CD4-positive, alpha-beta T cell treated with Interleukin-17A for 4 hours (primary cell): Measurements from ENCODE around the gene BTBD9.

ENCODE experiments used
- DNase-seq: peaks from one replicate; pipeline ENCODE4 v3.0.0-alpha.2; 2020; ENCODE audit warnings: mixed read lengths

BTBD9 gene

GRCh38 chr6:38272222-38272621, 367.5 kb downstream of the BTBD9 start:
- no peak for DNase-seq

- no peak for DNase-seq
Measured at GRCh38 chr6:38271081-38271480, 368.6 kb downstream of the BTBD9 start.

- DNase-seq: no peak
Measured at GRCh38 chr6:38270367-38270766, 369.4 kb downstream of the BTBD9 start.

- DNase-seq: no peak
Measured at GRCh38 chr6:38269461-38270172, 370.1 kb downstream of the BTBD9 start.

- no peak for DNase-seq
Measured at GRCh38 chr6:38268342-38268741, 371.4 kb downstream of the BTBD9 start.

- no peak for DNase-seq
Measured at GRCh38 chr6:38266921-38267354, 372.8 kb downstream of the BTBD9 start.

- DNase-seq: no peak
Measured at GRCh38 chr6:38264605-38265004, 375.1 kb downstream of the BTBD9 start.

GRCh38 chr6:38262609-38263008, 377.1 kb downstream of the BTBD9 start:
- DNase-seq: no peak

GRCh38 chr6:38262026-38262425, 377.7 kb downstream of the BTBD9 start:
- no peak for DNase-seq

GRCh38 chr6:38261626-38262025, 378.1 kb downstream of the BTBD9 start:
- DNase-seq: no peak

GRCh38 chr6:38259736-38260135, 380.0 kb downstream of the BTBD9 start:
- no peak for DNase-seq

GRCh38 chr6:38248500-38249234, 391.1 kb downstream of the BTBD9 start:
- DNase-seq: no peak

- no peak for DNase-seq
Measured at GRCh38 chr6:38245295-38245694, 394.4 kb downstream of the BTBD9 start.

GRCh38 chr6:38244869-38245268, 394.9 kb downstream of the BTBD9 start:
- no peak for DNase-seq

- no peak for DNase-seq
Measured at GRCh38 chr6:38241200-38241871, 398.4 kb downstream of the BTBD9 start.

- DNase-seq: no peak
Measured at GRCh38 chr6:38239719-38240451, 399.8 kb downstream of the BTBD9 start.

GRCh38 chr6:38236631-38237030, 403.1 kb downstream of the BTBD9 start:
- no peak for DNase-seq

- no peak for DNase-seq
Measured at GRCh38 chr6:38234934-38235682, 404.6 kb downstream of the BTBD9 start.

- DNase-seq: no peak
Measured at GRCh38 chr6:38234141-38234540, 405.6 kb downstream of the BTBD9 start.

- no peak for DNase-seq
Measured at GRCh38 chr6:38233161-38233791, 406.5 kb downstream of the BTBD9 start.

- DNase-seq: no peak
Measured at GRCh38 chr6:38225766-38226165, 414.0 kb downstream of the BTBD9 start.

GRCh38 chr6:38221251-38221650, 418.5 kb downstream of the BTBD9 start:
- DNase-seq: no peak
